ENCODE results near the gene VRK2. TPM values are rescaled to one million over a fixed set of nuclear protein-coding genes. Genes with fewer than 3 reads are reported as not detected.
A peak's percentile ranks its signal among the peaks of the same experiment; 100 is the strongest.
"Not testable (repeated sequence)": the region's sequence is repeated elsewhere in the genome, so short reads cannot be mapped to it uniquely, and the experiment has no call there.

The VRK2 gene
- total RNA-seq, 1 donor = 47.1 TPM

- no peak for DNase-seq (ENCODE audit: low read depth)
- TF ChIP-seq CTCF (IDR thresholded peaks at IDR 0.05; ENCODE audit: insufficient read depth, low read length) = no peak
Observed at GRCh38 chr2:58155160-58155778, 108.7 kb downstream of the VRK2 start.

GRCh38 chr2:58156780-58157179, 110.2 kb downstream of the VRK2 start:
- TF ChIP-seq CTCF (IDR thresholded peaks at IDR 0.05; ENCODE audit: insufficient read depth, low read length) = no peak
- DNase-seq (ENCODE audit: low read depth) = peak; percentile 50
- H3K4me3 ChIP-seq (ENCODE audit: low read depth, low read length) = no peak overlapping the region

More at GRCh38 chr2:58155160-58155778, 108.7 kb downstream of the VRK2 start:
- no peak overlapping the region for H3K4me3 ChIP-seq (ENCODE audit: low read depth, low read length)

DNA sequence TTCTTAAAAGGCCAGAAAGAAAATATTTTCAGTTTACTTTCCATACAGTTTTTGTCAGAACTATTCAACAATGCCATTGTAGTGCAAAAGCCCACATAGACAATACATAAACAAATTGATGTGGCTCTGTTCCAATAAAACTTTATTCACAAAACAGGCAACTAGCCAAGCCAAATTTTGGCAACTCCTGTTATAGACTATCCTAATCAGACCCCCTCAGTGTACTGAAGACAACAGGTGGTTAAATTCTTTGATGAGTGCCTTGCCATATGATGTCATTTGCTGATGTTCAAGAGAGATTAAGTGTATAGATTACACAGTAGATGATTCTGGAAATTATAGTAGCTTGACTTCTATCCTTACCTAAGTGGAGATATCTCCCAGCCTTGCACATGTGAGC, 111.1 kb downstream of the VRK2 start:
- no peak for DNase-seq (ENCODE audit: low read depth)
- TF ChIP-seq CTCF (IDR thresholded peaks at IDR 0.05; ENCODE audit: insufficient read depth, low read length) = no peak
- H3K4me3 ChIP-seq (ENCODE audit: low read depth, low read length) = no peak overlapping the region

- H3K4me3 ChIP-seq (ENCODE audit: low read depth, low read length) = no peak overlapping the region
- TF ChIP-seq CTCF (IDR thresholded peaks at IDR 0.05; ENCODE audit: insufficient read depth, low read length) = no peak
- peak; percentile 25 for DNase-seq (ENCODE audit: low read depth)
Observed at GRCh38 chr2:58158481-58158880, 111.9 kb downstream of the VRK2 start.

GRCh38 chr2:58163913-58164312, 117.3 kb downstream of the VRK2 start:
- no peak overlapping the region for H3K4me3 ChIP-seq (ENCODE audit: low read depth, low read length)
- TF ChIP-seq CTCF (IDR thresholded peaks at IDR 0.05; ENCODE audit: insufficient read depth, low read length) = no peak
- DNase-seq (ENCODE audit: low read depth) = no peak

DNA sequence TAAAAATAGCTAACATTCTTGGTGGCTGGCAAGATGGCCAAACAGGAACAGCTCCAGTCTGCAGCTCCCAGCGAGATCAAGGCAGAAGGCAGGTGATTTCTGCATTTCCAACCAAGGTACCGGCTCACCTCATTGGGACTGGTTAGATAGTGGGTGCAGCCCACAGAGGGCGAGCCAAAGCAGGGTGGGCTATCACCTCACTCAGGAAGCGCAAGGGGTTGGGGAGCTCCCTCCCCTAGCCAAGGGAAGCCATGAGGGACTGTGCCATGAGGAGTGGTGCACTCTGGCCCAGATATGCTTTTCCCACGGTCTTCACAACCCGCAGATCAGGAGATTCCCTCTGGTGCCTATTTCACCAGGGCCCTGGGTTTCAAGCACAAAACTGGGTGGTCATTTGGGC, 121.5 kb downstream of the VRK2 start:
- DNase-seq (ENCODE audit: low read depth); H3K4me3 ChIP-seq (ENCODE audit: low read depth, low read length): not testable (repeated sequence)

DNA sequence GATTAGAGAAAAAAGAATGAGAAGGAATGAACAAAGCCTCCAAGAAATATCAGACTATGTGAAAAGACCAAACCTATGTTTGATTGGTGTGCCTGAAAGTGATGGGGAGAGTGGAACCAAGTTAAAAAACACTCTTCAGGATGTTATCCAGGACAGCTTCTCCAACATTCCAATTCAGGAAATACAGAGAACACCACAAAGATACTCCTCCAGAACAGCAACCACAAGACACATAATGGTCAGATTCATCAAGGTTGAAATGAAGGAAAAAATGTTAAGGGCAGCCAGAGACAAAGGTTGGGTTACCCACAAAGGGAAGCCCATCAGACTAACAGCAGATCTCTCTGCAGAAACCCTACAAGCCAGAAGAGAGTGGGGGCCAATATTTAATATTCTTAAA, 123.2 kb downstream of the VRK2 start:
- H3K4me3 ChIP-seq (ENCODE audit: low read depth, low read length); DNase-seq (ENCODE audit: low read depth): not testable (repeated sequence)

GRCh38 chr2:58170334-58170933, 123.8 kb downstream of the VRK2 start:
- DNase-seq (ENCODE audit: low read depth); H3K4me3 ChIP-seq (ENCODE audit: low read depth, low read length): not testable (repeated sequence)

GRCh38 chr2:58171831-58172230, 125.2 kb downstream of the VRK2 start:
- not testable (repeated sequence) for DNase-seq (ENCODE audit: low read depth)

DNA sequence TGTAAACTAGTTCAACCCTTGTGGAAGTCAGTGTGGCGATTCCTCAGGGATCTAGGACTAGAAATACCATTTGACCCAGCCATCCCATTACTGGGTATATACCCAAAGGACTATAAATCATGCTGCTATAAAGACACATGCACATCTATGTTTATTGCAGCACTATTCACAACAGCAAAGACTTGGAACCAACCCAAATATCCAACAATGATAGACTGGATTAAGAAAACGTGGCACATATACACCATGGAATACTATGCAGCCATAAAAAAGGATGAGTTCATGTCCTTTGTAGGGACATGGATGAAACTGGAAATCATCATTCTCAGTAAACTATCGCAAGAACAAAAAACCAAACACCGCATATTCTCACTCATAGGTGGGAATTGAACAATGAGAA, 130.6 kb downstream of the VRK2 start:
- DNase-seq (ENCODE audit: low read depth); H3K4me3 ChIP-seq (ENCODE audit: low read depth, low read length): not testable (repeated sequence)

More at GRCh38 chr2:58171831-58172230, 125.2 kb downstream of the VRK2 start:
- H3K4me3 ChIP-seq (ENCODE audit: low read depth, low read length) = not testable (repeated sequence)

- H3K4me3 ChIP-seq (ENCODE audit: low read depth, low read length); DNase-seq (ENCODE audit: low read depth): not testable (repeated sequence)
Observed at GRCh38 chr2:58180175-58180574, 133.6 kb downstream of the VRK2 start.
